GF-D8 (cell line): ENCODE measurements around the gene RTN4IP1.

ENCODE experiments used
- DNase-seq: peaks from one replicate; lab custom pipeline; 2025; lab: John Stamatoyannopoulos, UW

RTN4IP1 gene, protein sequence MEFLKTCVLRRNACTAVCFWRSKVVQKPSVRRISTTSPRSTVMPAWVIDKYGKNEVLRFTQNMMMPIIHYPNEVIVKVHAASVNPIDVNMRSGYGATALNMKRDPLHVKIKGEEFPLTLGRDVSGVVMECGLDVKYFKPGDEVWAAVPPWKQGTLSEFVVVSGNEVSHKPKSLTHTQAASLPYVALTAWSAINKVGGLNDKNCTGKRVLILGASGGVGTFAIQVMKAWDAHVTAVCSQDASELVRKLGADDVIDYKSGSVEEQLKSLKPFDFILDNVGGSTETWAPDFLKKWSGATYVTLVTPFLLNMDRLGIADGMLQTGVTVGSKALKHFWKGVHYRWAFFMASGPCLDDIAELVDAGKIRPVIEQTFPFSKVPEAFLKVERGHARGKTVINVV

DNA sequence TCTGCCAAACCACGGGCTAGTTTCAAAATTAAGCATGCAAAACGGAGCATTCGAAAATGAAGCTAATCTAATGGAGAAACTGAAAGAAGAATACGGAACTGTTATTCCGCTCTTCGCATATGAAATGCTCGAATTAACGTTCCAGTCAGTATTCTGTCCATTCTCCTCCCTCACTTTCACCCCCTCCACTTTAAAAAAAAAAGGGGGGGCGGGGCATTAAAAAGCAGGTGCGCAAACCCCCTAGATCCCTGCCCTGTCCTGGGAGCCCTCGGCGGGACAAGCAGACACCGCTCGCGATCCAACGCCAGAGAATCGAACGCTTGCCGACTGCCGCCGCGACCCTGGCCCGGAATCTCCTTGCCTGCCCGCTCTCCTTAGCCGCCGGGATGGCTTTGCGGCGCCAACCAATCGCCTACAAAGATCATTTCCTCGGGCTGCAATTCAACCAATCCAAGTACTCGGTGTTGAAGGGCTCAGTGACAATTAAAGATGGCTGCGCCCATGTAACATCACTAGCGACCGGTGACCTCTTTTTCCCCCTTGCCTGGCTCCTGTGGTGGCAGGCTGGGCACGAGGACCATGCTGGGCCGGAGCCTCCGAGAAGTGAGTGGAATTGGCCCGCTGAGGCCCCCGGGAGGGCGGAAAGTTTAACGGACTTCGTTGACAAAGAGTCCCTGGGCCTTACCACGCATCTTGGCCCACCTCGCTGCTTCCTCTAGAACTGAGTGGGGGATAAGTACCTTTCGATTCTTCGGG lies at the start of gene RTN4IP1, which contains the start of gene QRSL1:
Gene RTN4IP1, minus strand, starts transcription at position 396 of the 756 bp plus-strand sequence. CDS start 477 bp downstream, outside the sequence.
Gene QRSL1, plus strand, starts transcription at position 476 of the 756 bp plus-strand sequence. Its CDS starts 104 bp downstream, at position 580.
- peak; percentile 84 for DNase-seq

DNA sequence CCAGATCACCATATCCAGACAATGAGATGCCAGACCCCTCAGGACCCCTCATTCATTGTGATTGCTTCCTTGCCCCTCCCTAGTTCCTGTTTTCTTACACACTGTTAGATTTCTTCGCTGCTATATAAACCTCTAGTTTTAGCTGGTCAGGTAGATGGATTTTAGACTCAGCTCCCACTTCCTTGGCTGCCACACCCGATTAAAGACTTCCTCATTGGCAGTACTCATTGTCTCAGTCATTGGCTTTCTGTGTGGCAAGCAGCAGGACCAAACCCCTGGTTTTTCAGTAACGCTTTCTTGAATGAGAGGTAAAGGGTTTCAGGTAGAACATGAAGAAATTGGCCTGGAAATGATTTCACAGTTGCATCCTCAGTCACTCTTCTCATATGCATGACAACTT lies 48.0 kb upstream of the RTN4IP1 start:
- DNase-seq = no peak

DNA sequence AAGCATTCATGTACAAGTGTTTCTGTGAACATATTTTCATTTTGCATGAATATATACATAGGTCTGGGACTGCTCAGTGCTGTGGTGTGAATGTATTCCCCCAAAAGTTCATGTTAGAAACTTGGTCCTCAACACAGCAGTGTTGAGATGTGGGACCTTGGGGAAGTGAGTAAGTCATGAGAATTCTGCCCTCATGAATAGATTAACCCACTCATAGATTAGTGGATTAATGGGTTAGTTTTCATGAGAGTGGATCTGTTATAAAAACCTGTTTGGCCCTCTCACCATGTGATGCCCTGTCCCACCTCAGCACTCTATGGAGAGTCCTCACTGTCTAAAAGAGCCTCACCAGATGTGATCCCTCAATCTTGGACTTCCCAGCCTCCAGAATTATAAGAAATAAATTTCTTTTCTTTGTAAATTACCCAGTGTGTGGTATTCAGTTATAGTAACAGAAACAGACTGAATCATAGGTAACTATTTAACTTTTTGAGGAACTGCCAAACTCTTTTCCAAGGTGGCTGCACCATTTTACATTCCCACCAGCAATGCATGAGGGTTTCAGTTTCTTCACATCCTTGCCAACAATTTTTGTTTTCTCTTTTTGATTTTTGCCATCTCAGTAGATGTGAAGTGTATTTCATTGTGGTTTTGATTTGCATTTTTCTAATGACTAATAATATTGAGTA lies 45.4 kb upstream of the RTN4IP1 start:
- DNase-seq = no peak

DNA sequence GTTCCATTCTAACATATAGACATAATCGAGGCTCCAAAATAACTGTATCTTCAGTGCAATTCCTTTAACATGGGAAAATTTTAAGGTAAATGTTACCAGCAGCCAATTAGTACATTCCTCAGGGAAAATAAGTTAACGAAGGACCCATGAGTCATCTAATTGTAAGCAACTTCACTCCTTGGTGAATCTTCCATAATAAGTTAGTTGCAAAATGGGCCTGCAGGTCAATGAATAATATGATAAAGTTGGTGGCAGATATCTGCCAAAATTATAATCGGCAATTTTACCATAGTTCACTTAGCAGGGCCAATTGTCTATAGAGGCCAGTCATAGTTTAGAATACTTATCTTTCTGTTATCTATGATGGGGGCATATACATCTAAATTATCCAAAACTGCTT lies 42.4 kb upstream of the RTN4IP1 start:
- no peak for DNase-seq

DNA sequence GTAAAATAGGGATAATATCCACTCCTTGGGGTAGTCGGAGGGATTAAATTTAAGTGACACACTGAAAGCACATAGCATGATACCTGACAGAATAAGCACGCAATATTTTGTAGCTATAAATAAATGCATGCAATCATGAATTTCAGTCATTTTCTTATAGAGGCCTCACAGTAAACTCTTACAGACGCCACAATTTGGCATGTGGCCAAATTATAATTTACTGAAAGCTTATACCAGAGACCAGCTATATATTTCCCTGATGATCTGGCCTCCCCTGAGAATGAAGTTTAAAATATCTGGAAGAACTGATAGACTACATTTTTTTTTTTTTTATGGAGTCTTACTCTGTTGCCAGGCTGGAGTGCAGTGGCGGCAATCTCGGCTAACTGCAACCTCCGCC lies 40.9 kb upstream of the RTN4IP1 start:
- DNase-seq = no peak

DNA sequence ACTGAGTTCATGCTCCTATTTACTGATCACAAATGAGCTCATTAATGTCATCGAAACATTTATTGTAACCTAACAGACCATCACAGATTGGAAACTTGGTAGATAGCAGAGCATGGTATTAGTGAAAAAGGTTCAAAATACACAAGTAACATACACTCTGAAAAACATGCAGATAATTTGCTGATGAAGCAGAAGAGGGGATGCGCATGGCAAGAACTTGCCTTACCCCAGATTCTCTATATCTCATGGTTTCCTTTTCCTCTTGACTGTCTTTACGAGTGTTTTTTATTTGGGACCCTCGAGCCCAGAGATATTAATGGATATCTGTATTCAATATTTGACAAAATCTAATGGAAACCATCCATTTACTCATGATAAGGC lies 37.7 kb upstream of the RTN4IP1 start:
- no peak for DNase-seq

DNA sequence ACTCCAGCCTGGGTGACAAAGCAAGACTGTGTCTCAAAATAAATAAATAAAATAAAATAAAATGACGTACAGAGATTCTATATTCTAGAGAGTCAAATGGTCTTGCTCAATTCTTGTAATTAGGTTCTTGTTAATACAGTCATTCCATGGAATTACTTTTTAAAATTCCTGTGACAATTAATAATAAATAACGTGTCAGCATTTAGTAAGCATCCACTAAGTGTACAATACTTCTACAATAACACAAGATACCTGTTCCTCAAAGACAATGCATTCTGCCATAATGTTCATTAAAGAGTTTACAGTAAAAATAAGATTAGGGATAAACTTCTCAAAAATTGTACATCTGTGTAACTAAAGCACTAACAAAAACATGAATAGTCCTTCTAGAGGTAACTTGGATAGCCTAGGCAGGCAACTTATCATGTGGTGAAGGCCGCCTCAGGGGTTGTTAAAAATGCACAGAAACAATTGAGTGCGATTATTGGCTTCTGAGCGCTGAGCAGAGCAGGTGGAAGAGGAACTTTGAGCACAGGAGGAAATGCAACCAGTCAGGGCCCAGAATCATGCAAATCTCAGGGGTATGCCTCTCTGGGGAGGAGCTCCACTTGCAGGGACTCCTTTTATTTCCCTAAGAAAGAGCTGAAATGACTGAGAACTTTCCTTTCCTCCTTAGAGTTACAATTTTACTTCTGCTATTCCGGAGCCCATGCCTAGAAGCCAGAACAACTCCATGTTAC lies 37.2 kb upstream of the RTN4IP1 start:
- DNase-seq = no peak

DNA sequence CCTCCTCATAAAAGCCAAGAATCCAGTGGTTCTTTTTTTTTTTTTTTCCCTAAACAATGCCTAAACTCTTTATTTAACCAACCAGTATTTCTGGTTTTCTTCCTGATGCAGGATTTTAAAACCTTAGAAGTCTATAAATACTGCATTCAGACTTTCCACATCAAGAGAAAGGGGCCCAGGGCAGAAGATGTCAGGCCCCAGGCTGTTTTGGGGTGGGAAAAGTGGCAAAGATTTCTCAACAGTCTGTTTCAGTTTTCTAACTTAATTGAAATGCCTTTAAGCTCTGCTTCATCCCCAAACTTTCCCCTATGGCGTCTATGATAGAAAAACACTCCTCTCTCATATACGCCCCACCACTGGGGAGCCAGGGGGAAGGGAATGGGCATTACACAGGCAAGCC lies 33.2 kb upstream of the RTN4IP1 start:
- DNase-seq = no peak

DNA sequence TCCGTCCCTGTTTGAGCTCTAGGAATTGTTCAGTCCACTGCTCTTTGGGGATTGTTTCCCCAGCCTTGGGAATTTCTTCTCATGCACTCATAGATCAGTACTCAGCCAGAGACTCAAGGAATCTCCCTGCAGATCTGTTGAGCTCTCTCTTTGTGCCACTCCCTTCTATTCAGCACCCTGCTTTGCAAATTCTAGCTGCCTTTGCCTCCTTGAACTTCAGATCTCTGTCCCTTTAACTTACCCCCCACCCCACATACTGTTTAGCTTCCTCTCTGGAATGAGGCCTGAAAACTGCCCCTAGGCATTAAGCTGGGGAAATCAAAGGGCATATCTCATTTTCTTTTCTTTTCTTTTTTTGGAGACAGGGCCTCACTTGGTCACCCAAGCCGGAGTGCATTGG lies 30.6 kb upstream of the RTN4IP1 start:
- DNase-seq = no peak

DNA sequence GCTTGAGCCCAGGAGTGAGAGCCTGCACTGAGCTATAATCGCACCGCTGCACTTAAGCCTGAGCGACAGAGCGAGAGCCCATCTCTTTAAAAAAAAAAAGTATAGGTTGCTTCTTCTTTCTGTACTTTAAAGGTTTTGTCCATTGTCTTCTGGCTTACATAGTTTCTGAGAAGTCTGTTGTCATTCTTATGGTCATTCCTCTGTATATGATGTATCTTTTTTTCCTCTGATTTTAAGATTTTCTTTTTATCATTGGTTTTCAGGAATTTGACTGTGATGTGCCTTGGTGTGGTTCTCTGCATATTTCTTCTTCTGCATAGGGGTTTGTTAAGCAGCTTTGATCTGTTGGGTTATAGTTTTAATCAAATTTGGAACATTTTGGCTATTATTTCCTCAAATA lies 29.2 kb upstream of the RTN4IP1 start:
- peak; percentile 8 for DNase-seq

DNA sequence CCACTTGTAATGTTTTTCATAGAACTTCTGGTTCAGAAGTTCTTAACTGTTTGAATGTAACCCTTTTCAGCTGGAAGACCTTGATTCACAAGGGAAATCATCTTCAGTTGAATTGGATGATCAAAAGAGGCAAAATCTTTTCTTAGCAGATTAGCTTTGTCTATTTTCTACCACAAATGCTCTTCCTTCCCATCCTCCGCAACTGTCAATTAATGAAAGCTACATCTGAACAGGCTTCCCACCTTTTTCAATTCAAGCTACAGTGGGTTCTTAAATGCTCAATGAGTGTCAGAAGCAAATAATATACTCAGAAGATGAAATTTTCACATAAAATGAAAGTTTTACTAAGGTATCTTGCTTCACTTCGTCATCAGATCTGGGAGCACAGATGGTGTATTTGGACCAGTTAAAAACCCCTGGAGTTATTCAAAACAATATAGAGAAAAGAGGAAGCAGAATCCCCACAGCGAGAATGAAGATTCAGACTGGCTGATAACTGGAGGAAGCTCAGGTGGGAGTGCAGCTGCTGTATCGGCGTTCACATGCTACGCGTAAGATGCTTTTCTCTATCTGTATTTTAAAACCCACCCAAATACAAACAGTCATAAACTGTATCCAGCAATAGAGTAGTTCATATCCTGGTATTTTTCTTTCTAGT lies 19.5 kb upstream of the RTN4IP1 start:
- no peak for DNase-seq

DNA sequence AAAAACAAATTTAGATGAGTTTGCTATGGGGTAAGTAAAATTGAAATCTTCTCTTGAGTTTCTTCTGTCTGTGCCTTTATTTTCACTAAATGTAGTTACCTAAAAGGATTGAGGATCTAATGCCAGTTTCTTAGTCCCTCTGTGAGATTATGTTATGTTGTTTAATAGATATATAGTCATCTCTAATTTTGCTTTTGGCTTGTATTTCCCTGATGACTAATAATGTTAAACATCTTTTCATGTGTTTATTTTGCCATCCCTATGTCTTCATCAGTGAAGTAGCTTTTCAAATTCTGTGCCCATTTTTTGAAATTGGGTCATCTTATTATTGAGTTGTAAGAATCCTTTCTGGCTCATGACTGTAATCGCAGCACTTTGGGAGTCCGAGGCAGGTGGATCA lies 13.8 kb upstream of the RTN4IP1 start:
- DNase-seq = no peak

DNA sequence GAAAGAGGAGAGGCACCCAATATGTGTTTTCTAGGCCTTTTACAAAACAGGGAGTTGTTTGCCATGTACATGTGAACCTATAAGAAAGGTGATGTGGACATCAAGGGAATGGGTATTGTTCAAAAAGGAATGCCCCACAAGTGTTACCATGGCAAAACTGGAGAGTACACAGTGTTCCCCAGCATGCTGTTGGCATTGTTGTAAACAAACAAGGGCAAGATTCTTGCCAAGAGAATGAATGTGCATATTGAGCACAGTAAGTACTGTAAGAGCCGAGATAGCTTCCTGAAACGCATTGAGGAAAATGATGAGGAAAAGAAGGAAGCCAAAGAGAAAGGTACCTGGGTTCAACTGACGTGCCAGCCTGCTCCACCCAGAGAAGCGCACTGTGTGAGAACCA lies 13.2 kb upstream of the RTN4IP1 start:
- DNase-seq = no peak

DNA sequence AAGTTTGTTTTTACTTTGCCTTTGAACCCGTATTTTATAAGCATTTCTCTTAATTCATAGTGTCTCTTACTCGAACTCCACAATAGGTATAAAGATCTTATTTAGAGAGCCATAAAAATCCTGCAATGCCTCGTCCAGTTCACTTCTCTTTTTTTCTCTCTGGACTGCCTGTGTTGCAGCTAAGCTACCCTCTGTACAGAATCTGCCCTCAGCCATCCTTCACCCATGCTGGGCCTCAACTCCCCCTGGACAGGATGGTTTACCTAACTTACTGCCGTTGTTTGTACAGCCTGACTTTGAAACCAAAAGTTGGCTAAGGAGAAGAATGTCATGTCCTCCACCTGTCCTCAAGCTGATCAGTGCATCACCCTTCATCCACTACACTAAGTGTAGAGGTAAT lies 10.5 kb upstream of the RTN4IP1 start:
- no peak for DNase-seq

DNA sequence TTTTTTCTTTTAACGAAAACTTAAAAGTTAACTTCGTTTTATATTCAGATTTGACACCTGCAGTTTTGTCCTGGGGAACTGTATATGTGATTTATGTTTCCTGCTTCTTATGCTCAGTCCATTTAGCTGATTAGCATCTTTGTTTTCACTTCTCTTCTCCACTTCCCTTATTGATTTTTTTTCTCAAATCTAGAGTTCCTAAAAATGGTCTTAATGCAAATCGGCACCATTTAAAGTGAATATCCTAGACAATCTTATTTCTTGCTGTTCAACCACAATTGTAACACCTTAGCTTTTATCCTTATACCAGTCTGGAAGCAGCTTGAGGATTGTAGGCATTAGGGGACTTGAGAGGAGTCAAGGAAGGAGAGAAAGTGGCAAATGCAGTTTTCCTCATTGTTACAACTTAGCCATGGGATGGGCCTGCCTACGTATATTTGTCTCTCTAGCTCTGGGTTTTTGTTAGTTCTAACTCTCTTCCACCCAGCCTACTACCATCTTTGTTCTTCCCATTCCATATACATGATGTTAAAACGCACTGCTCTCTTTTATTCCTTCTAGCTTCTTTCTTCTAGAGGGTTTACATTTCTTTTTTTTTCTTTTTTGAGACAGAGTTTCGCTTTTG lies 8.5 kb upstream of the RTN4IP1 start:
- DNase-seq = peak; percentile 26

DNA sequence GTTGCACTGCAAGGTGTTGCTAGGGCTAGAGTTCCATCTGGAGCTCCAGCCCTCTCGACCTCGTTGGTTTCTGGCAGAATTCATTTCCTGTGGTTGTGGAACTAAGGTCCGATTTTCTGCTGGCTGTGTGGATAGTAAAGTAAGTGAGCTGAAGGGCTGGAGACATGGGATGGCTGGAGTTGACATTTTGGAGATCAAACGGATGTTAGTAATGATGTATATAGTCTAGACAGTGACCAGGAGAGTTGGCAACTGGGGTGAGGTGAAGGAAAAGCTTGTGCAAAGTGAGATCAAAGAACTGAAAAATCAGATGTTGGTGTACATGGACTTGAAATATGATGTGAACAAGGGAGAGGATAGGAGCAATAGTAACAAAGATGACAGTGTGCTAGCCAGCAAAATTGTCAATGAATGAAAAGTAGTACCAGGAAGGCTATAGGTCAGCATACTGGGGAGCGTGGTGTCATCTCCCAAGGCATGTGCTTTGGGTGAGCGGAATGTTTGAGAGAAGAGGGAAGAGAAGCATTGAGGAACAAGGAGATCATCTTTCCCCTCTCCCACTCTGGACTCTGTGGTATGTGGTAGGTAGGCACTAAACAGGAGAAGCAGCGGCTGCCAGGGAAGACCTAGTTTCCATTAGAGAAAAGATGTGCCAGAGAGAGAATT lies 7.9 kb upstream of the RTN4IP1 start:
- no peak for DNase-seq

DNA sequence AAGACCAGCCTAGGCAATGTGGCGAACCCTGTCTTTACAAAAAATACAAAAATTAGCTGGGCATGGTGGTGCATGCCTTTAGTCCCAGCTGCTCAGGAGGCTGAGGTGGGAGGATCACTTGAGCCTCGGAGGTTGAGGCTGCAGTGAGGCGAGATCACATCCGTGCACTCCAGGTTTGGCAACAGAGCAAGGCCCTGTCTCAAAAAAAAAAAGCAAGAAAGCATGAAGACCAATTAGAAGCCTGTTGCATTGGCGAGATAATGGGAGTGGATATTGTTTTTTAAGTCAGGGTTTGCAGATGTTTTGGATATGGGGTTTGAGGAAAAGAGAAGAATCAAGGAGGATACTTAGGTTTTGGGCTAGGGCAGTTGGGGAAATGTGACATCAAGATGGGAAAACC lies 5.3 kb upstream of the RTN4IP1 start:
- DNase-seq = no peak

DNA sequence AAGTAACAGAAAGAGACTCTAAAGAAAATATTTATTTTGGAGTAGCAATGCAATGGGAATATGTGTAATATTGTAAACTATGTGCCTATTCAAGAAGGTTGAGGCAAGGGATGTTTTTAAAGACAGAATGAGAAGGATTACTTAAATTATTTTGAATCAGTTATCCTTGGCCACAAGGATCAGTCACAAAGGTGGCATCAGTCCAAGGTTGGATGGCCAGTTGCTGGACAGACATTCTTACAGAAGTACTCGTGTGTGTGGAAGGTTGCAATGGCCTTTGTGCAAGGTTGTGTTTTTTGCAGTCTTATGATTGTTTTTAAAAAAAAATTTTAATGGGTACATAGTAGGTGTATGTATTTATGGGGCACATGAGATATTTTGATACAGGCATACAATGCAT lies 2.0 kb upstream of the RTN4IP1 start:
- no peak for DNase-seq

DNA sequence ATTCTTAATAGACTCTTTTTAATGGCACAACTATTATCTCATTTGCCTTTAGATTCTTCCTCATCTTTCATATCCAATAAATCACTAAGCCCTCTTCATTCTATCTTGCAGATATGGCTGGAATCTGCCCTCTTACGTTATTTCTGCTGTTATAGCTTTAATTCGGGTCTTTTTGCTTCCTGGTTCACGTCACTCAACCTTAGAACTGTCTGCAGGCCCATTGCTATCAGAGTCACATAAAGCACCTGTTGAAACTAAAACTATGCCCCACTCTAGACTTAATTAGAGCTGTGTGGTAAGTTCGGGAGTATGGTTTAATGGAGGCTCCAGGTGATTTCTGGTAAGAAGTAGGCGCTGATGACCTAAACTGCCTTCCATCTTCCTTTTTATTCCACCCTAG lies 1.1 kb upstream of the RTN4IP1 start:
- DNase-seq = no peak

DNA sequence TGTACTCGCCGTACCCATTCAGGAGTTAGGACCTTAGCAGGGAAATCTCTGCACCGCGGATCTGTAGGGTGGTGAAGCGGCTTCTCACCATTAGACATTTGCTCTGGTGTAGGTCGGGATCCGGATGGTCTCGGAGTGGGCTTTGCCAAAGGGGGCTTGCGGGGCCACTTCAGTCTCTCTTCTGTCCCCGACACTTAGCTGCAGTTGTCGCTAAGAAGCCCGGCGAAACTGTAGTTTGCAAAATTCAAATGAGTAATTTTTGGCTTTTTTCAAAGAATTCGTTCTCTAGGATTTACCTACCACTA lies 513 bp upstream of the RTN4IP1 start:
- no peak for DNase-seq

DNA sequence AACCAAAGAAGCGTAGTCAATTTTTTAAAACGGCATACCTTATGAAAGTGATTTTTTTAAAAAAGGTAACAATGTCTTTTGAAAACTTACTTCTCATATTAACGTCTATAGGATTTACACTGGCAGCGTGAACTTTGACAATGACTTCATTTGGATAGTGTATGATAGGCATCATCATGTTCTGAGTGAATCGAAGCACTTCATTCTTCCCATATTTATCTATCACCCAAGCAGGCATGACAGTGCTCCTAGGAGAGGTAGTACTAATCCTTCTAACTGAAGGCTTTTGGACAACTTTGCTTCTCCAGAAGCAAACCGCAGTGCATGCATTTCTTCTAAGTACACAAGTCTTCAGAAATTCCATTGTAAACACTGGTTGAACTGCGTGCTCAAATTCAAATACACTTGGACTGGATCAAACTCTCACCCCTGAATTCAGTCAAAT lies 618 bp downstream of the RTN4IP1 start:
- DNase-seq = no peak
